NCI-H2171 treated with DMSO at 0.1 percent for 48 hours (cell line): ENCODE measurements around the gene SBNO2.
"Not testable (repeated sequence)": the region's sequence is repeated elsewhere in the genome, so short reads cannot be mapped to it uniquely, and the experiment has no call there.

Experiments
- DNase-seq: peaks from one replicate; lab custom pipeline; 2025; lab: John Stamatoyannopoulos, UW

Gene SBNO2

DNA sequence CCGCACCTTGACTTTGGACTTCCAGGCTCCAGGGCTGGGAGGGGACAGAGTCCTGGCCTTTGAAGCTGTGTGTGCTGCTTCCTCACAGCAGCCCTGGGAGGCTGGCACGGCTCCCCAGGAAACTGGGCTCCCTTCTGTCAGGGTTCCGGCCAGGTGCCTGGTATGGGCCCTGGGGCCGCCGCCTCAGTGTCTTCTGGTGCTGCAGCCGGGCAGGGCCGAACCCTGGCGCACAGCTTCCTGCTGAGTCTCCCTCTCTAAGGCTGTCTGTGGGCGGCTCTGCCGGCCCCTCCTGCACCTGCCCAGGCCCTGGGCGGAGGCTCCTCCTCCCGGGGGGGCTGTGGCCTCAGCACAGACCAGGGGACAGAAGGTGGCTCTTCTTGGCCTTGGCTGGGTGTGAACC is 37.9 kb downstream of the SBNO2 start:
- DNase-seq, result no peak

GRCh38 chr19:1135454-1135853 is 38.6 kb downstream of the SBNO2 start:
- no peak for DNase-seq

DNA sequence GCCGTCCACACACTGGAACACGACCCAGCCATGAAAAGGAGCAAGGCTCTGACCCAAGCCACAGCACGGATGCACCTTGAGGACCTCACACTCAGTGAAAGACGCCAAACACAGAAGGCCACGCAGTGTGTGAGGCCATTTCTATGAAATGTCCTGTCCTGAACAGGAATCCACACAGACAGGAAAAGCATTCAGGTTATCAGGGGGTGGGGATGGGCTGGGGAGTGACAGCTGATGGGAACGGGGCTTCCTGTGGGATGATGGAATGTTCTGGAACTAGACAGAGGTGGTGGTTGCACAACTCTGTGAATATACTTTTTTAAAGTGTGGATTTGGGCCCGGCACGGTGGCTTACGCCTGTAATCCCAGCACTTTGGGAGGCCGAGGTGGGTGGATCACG is 39.6 kb downstream of the SBNO2 start:
- DNase-seq, result no peak

DNA sequence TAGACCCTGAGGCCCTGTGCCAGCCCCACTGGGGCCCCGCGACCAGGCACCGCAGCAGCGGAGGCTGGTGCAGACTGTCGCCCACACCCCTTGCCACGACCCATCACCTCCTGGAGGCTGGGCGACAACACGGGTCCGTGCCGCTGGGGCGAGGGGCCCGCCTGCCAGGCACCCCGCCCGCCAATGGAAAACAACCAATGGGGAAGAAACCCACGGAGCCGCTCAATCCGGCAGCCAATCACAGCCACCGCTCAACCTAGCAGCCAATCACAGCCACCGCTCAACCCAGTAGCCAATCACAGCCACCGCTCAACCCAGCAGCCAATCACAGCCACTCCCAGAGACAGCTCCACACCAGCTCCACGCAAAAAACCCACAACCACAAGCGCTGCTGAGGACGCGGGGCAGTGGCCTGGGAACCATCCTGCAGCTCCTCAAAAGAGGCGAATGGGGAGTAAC is 40.6 kb downstream of the SBNO2 start:
- no peak for DNase-seq

GRCh38 chr19:1132552-1133383 is 41.3 kb downstream of the SBNO2 start:
- DNase-seq, result no peak

- no peak for DNase-seq
Observed at GRCh38 chr19:1131718-1132551, 42.1 kb downstream of the SBNO2 start.

- DNase-seq, result no peak
Observed at GRCh38 chr19:1130771-1131717, 43.0 kb downstream of the SBNO2 start.

DNA sequence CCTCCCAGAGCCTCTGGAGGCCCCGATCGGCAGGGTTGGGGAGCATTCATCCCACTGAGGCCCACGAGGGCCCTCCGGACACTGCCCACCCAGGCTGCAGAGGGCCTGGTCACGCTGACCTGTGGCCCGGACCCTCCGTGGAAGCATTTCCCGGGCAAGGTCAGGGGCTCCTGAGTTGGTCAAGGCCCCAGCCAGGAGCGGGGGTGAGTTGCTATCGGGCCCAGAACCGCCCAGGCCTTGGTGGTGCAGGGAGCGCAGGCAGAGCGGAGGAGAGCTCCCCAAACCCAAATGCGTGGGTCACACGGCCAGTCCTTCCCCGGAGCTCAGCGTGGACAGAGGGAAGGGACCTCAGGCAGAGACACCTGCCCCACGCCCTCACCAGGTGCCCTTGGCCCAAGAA is 44.5 kb downstream of the SBNO2 start:
- no peak for DNase-seq

GRCh38 chr19:1129084-1129483 is 45.0 kb downstream of the SBNO2 start:
- not testable (repeated sequence) for DNase-seq

GRCh38 chr19:1128106-1128505 is 46.0 kb downstream of the SBNO2 start:
- DNase-seq, result no peak

DNA sequence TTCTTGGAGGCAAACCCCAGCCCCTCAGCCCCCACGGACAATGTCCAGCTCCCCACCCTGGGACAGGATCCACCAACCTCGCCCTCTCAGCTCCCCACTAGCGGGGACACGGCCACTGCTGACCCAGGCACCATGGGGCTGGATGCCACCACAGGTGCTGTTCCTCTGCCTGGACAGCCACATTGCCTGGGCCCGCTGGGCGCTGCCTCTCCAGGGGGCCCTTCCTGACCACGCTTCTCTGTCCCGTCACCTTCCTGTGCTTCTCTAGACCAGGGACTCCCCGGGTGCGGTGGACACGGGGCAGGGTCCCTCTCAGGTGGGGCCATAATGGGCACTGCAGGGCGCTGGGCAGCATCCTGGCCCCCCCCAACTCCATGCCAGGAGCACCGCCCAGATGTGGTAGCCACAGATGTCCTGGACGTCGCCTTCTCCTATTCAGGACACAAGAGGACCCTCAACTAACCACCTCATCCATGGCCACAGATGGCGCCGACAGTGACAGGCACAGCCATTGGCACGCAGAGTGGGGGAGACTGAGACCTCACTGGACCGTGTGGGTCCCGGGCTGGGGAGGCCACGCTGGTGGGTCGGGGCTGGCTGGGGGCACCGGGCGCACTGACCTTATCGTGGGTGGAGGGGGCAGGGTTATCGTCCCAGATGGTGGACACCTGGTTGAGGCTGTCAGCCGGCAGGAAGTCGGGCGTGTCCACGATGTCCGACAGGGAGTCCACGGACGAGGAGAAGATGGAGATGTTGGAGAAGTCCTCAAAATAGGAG is 46.9 kb downstream of the SBNO2 start:
- DNase-seq, result no peak

- no peak for DNase-seq
Observed at GRCh38 chr19:1125601-1126467, 48.2 kb downstream of the SBNO2 start.

GRCh38 chr19:1123885-1124677 is 50.0 kb downstream of the SBNO2 start:
- no peak for DNase-seq

DNA sequence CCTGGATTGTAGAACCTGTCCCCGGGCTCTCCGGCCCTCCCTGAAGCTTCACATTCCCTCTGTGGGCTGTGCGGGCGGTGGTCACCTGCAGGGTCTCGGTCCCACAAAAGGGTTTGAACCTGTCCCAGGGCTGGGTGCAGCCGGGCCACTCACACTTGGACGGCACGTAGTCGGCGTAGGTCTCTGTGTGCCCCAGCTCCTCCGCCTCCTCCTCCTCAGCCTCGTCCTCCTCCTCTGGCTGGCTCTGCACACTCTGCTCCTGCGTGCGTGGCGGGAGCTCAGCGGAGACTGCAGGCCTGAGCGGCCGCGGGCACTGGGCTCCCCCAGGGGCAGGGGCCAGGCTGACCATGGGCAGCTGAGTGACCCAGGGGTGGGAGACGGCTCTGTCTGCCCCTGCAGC is 50.7 kb downstream of the SBNO2 start:
- no peak for DNase-seq

GRCh38 chr19:1122972-1123363 is 51.1 kb downstream of the SBNO2 start:
- no peak for DNase-seq

DNA sequence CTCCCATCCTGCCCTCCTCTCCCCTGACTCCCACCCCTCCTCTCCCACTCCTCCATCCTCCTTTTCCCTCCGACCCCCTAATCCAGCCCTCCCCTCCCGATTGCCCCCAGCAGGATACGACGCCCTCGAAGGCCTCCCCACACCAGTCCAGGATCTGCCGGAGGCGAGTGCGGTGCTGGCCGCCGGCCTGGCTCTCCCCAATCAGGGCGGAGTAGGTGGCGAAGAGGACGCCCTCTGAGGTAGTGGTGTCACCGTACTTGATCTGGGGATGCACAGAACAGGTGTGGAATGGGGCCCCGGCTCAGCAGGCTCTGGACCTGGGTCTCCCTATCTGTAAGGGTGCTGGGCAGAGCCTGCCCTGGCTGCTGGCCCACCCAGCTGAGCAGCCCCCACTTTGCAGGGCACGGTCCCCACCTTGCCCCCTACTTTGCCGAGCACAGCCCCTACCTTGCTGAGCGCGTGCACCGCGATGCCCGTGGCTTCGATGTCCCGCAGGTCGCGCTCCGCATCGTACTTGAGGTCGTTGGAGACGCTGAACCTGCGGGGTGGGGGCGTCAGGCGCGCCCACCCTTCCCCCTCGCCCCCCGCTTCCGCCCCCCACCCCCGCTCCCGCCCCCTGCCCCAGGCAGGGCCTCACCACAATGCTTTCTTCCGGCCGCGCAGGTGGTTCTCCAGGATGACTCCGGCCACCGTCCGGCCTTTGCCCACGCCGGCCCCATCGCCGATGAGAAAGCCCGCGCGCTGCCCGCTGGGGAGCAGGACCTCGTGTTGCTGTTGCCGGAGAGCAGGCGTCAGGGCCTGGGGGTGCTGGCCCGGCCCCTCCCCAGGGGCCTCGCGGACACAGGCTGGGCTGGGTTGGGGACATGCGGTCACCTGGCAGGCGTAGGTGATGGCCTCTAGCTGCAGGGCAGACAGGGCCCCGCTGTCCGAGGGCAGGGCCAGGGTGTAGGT is 51.8 kb downstream of the SBNO2 start:
- no peak for DNase-seq

DNA sequence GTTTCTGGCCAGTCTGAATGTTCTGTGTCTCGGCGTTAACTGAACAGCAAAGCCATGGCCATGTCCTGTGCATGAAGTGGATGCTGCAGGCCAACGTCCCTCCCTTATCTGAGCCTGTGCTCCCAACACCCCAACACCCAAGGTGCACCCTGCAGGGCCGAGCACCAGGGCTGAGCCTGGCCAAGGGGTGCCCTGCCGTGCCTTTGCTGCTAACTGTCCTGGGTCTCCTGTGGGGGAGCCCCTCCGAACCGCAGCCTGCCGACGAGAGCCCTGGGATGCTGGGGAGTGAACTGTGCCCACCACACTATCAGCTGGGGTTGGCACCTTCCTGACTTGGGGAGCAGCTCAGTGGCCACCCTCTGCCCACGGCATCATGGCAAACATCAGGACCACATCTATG is 52.7 kb downstream of the SBNO2 start:
- no peak for DNase-seq
